Measurements from ENCODE around the gene SF3A2.

The SF3A2 gene

DNA sequence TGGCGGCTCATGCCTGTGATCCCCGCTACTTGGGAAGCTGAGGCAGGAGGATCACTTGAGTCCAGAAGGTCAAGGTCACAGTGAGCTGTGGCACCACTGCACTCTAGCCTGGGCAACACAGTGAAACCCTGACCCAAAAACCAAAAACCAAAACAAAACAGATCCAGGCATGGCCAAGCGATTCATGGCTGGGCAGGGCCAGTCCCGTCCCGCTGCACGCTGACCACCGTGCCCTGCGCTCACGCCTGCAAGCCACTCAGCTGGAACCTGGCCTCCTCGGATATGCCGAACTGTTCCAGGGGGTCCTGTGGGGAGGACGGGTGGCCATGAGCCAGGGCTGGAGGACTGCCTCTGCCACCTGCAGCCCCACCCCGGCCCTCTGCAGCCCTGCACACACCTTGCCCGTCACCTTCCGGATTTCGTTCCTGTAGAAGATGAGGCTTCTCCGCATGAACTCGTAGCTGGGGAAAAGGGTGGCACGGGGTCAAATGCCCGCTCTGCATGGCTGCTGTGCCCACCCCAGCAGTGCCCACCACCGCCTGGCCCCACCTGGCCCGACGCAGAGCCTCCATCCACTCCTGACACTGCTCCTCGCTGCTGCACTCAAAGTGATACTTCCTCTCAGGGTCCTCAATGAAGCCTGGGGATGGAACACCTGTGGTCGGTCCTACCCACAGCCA, 2.9 kb upstream of the SF3A2 start:
- Histone ChIP-seq H3K9me3 (ENCODE audit: low read length) (no peaks in the 10 kb centered on the region), H3F3A (ENCODE audit: insufficient read depth, low read length) (no peaks in the 10 kb centered on the region), H4K20me1 (ENCODE audit: insufficient read depth, low read length) (no peaks in the 10 kb centered on the region), H3K9me2 (ENCODE audit: low read depth, low read length) (no peaks in the 10 kb centered on the region), H3K27me3 (ENCODE audit: insufficient read depth, low read length) (no peaks in the 10 kb centered on the region), H3K9ac (ENCODE audit: low read length) (peak overlapping the region; percentile 18; the same call in 1 of the 2 replicates), H2AFZ (ENCODE audit: low read length) (no peak overlapping the region), H3K4me3 (ENCODE audit: low read depth, low read length, poor library complexity, severe bottlenecking) (peak overlapping the region; percentile 94), H3K79me2 (ENCODE audit: insufficient read depth, low read length) (peaks cover 29% of the 10 kb centered on the region), H3K4me2 (ENCODE audit: low read length) (peak overlapping the region; percentile 64), H3K36me3 (ENCODE audit: insufficient read depth, low read length) (peaks cover 42% of the 10 kb centered on the region), H3K27ac (ENCODE audit: low read depth, low read length, poor library complexity, severe bottlenecking) (peak overlapping the region; percentile 83), H3K4me1 (ENCODE audit: insufficient read depth, low read length, severe bottlenecking) (peaks cover 61% of the 10 kb centered on the region)
- no peak for TF ChIP-seq EZH2 (IDR thresholded peaks at IDR 0.05; ENCODE audit: borderline replicate concordance, low read length)
- TF ChIP-seq, protein P1, sequence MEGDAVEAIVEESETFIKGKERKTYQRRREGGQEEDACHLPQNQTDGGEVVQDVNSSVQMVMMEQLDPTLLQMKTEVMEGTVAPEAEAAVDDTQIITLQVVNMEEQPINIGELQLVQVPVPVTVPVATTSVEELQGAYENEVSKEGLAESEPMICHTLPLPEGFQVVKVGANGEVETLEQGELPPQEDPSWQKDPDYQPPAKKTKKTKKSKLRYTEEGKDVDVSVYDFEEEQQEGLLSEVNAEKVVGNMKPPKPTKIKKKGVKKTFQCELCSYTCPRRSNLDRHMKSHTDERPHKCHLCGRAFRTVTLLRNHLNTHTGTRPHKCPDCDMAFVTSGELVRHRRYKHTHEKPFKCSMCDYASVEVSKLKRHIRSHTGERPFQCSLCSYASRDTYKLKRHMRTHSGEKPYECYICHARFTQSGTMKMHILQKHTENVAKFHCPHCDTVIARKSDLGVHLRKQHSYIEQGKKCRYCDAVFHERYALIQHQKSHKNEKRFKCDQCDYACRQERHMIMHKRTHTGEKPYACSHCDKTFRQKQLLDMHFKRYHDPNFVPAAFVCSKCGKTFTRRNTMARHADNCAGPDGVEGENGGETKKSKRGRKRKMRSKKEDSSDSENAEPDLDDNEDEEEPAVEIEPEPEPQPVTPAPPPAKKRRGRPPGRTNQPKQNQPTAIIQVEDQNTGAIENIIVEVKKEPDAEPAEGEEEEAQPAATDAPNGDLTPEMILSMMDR (IDR thresholded peaks at IDR 0.05; ENCODE audit: low read length): no peak

DNA sequence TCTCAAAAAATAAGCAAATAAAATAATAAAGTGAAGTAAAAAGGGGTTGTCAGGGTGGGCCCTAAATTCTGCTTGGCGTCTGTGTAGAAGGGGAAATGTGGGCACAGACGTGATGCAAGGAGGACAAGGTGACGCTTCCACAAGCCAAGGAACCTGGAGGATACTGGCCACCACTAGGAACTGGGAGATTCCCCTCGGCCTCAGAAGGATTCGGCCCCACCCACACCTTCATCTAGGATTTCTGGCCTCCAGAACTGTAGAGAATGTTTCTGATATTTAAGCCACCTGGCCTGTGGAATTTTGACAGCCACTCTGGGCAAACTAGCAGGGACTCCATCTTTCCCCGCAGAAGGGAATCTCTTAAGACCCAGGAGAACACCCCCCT, 1.6 kb upstream of the SF3A2 start:
- H4K20me1 ChIP-seq (ENCODE audit: insufficient read depth, low read length): no peaks in the 10 kb centered on the region

DNA sequence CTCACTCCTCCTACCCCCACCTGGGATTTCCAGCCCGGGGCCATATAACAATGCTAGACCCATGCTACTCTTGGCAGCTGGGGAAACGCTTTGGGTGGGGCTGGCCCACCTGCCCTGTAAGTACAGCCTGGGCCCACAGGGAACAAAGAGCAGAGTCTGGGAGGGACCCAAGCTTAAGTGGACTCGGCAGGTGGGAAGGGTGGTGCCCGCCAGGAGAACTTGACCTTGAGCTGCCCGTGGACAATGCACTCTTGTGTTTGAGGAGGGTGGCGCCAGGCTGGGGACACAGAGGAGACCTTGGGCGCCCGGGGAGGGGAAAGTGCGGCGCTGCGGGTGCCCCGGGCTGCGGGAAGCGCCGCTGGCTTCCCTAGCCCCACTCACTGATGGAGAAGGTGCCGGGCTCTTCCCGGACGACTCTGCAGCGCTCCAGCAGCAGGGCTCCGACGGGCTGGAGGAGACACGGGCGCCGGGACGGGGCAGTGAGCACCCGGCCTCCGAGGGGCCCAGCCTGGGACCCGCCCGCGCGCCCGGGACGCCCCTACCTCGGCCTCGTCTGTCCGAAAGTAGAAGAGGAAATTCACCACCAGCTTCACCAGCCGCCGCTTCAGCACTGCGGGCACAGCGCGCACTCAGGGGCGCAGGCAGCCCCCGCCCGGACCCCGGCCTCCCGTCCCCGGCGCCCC, 1.1 kb upstream of the SF3A2 start:
- Histone ChIP-seq H3K9me2 (ENCODE audit: low read depth, low read length) (no peaks in the 10 kb centered on the region), H3K27me3 (ENCODE audit: insufficient read depth, low read length) (no peaks in the 10 kb centered on the region), H3F3A (ENCODE audit: insufficient read depth, low read length) (no peaks in the 10 kb centered on the region), H3K27ac (ENCODE audit: low read depth, low read length, poor library complexity, severe bottlenecking) (peak overlapping the region; percentile 83), H3K9ac (ENCODE audit: low read length) (peak overlapping the region; percentile 88), H3K4me2 (ENCODE audit: low read length) (peak overlapping the region; percentile 97), H4K20me1 (ENCODE audit: insufficient read depth, low read length) (no peaks in the 10 kb centered on the region), H2AFZ (ENCODE audit: low read length) (no peak overlapping the region), H3K9me3 (ENCODE audit: low read length) (no peaks in the 10 kb centered on the region), H3K4me3 (ENCODE audit: low read depth, low read length, poor library complexity, severe bottlenecking) (peak overlapping the region; percentile 94), H3K4me1 (ENCODE audit: insufficient read depth, low read length, severe bottlenecking) (peaks cover 71% of the 10 kb centered on the region), H3K36me3 (ENCODE audit: insufficient read depth, low read length) (peaks cover 30% of the 10 kb centered on the region), H3K79me2 (ENCODE audit: insufficient read depth, low read length) (peaks cover 47% of the 10 kb centered on the region)
- no peak for TF ChIP-seq EZH2 (IDR thresholded peaks at IDR 0.05; ENCODE audit: borderline replicate concordance, low read length)
- TF ChIP-seq, protein P1 (IDR thresholded peaks at IDR 0.05; ENCODE audit: low read length): no peak

More for the DNA sequence above, 1.6 kb upstream of the SF3A2 start:
- Histone ChIP-seq H3K9me2 (ENCODE audit: low read depth, low read length) (no peaks in the 10 kb centered on the region), H3K79me2 (ENCODE audit: insufficient read depth, low read length) (peaks cover 42% of the 10 kb centered on the region), H3K9me3 (ENCODE audit: low read length) (no peaks in the 10 kb centered on the region), H3K4me3 (ENCODE audit: low read depth, low read length, poor library complexity, severe bottlenecking) (peak overlapping the region; percentile 94), H3K27me3 (ENCODE audit: insufficient read depth, low read length) (no peaks in the 10 kb centered on the region), H3F3A (ENCODE audit: insufficient read depth, low read length) (no peaks in the 10 kb centered on the region), H3K36me3 (ENCODE audit: insufficient read depth, low read length) (peaks cover 35% of the 10 kb centered on the region), H3K4me1 (ENCODE audit: insufficient read depth, low read length, severe bottlenecking) (peaks cover 65% of the 10 kb centered on the region), H3K4me2 (ENCODE audit: low read length) (peak overlapping the region; percentile 97), H3K9ac (ENCODE audit: low read length) (peak overlapping the region; percentile 88), H2AFZ (ENCODE audit: low read length) (no peak overlapping the region), H3K27ac (ENCODE audit: low read depth, low read length, poor library complexity, severe bottlenecking) (peak overlapping the region; percentile 83)
- TF ChIP-seq EZH2 (IDR thresholded peaks at IDR 0.05; ENCODE audit: borderline replicate concordance, low read length): no peak
